OCI-LY7 (cell line): ENCODE measurements around the gene VANGL1. TPM values are rescaled to one million over a fixed set of nuclear protein-coding genes. Genes with fewer than 3 reads are reported as not detected.

Source experiments
- BruUV-seq: library from RNA; stranded (reverse); fragments of 400-500 nt; replicated peaks from 2 replicates; lab custom pipeline; 2021; lab: Mats Ljungman, UMichigan
- CTCF ChIA-PET: fragments of 300-600 bp; sonication (Branson Sonifier 250); formaldehyde crosslinking; loops from one replicate; lab custom pipeline; 2022; ENCODE audit warnings: antibody characterized with exemption; ENCODE audit not compliant: unreplicated experiment; lab: Charles Lee
- POLR2A ChIA-PET: fragments of 300-600 bp; sonication (Branson Sonifier 250); formaldehyde crosslinking; loops from one replicate; lab custom pipeline; 2022; ENCODE audit warnings: antibody characterized with exemption; lab: Charles Lee
- DNase-seq: peaks from one replicate; pipeline ENCODE4 v3.0.0-alpha.2; 2015; ENCODE audit warnings: low spot score
- H2AFZ ChIP-seq: fragments of 200-600 bp; sonication (generic), shearing (Covaris generic); 2 replicates; pipeline ENCODE4 v1.6.1; 2014; ENCODE audit warnings: mild to moderate bottlenecking, antibody characterized with exemption, low read length, moderate library complexity
- H3K27ac ChIP-seq: fragments of 200-600 bp; sonication (generic); 2 replicates; pipeline ENCODE4 v1.5.1; 2014; ENCODE audit warnings: mixed run types, low read depth, mild to moderate bottlenecking, moderate library complexity, low read length, inconsistent platforms; ENCODE audit not compliant: poor library complexity, severe bottlenecking
- H3K36me3 ChIP-seq: fragments of 200-600 bp; sonication (generic); 2 replicates; pipeline ENCODE4 v1.6.1; 2014; ENCODE audit warnings: mild to moderate bottlenecking, antibody characterized with exemption, low read length, moderate library complexity, mixed read lengths; ENCODE audit not compliant: insufficient read depth
- H3K4me1 ChIP-seq: fragments of 200-600 bp; sonication (generic); 2 replicates; pipeline ENCODE4 v1.5.1; 2014; ENCODE audit warnings: mild to moderate bottlenecking, low read length; ENCODE audit not compliant: insufficient read depth, poor library complexity, severe bottlenecking
- H3K4me2 ChIP-seq: fragments of 200-600 bp; sonication (generic); 2 replicates; pipeline ENCODE4 v1.6.1; 2014; ENCODE audit warnings: mild to moderate bottlenecking, low read length
- H3K4me3 ChIP-seq: fragments of 200-600 bp; sonication (generic); 2 replicates; pipeline ENCODE4 v1.5.1; 2014; ENCODE audit warnings: mild to moderate bottlenecking, low read depth, low read length; ENCODE audit not compliant: poor library complexity, severe bottlenecking
- H3K79me2 ChIP-seq: fragments of 200-600 bp; sonication (generic); 2 replicates; pipeline ENCODE4 v1.6.1; 2016; ENCODE audit warnings: low read depth, mild to moderate bottlenecking, low read length, moderate library complexity, mixed read lengths; ENCODE audit not compliant: insufficient read depth
- H3K9me2 ChIP-seq: fragments of 200-600 bp; sonication (generic); 2 replicates; pipeline ENCODE4 v1.6.1; 2016; ENCODE audit warnings: mild to moderate bottlenecking, low read length, mixed read lengths; ENCODE audit not compliant: insufficient read depth
- H3K9me3 ChIP-seq: fragments of 200-600 bp; sonication (generic); 2 replicates; pipeline ENCODE4 v1.6.1; 2014; ENCODE audit warnings: mild to moderate bottlenecking, mixed run types, low read length, mixed read lengths
- H4K20me1 ChIP-seq: fragments of 200-600 bp; sonication (generic); 2 replicates; pipeline ENCODE4 v1.6.1; 2014; ENCODE audit warnings: mild to moderate bottlenecking, antibody characterized with exemption, low read length, moderate library complexity, mixed read lengths; ENCODE audit not compliant: insufficient read depth
- CTCF ChIP-seq: fragments of 200-600 bp; sonication (generic); conservative IDR thresholded peaks from 2 replicates; pipeline ENCODE4 v1.5.1; 2014; ENCODE audit warnings: mild to moderate bottlenecking, antibody characterized with exemption, low read length, moderate library complexity, mixed read lengths
- EZH2phosphoT487 ChIP-seq: fragments of 200-600 bp; sonication (generic); IDR thresholded peaks from 2 replicates; pipeline ENCODE4 v1.6.1; 2018; ENCODE audit warnings: low read depth, borderline replicate concordance, mild to moderate bottlenecking, mixed run types, antibody characterized with exemption, low read length, moderate library complexity, mixed read lengths
- intact Hi-C: fragments of 100-400 bp; cut with micrococcal nuclease; formaldehyde crosslinking; loops from one replicate; pipeline ENCODE4 v1.10.0; 2022; ENCODE audit not compliant: unreplicated experiment
- total RNA-seq, 2 experiments: library from RNA; depleted of rRNA in 1 of 2; stranded (reverse); fragments of >200 nt in 1 of 2; shearing (Covaris generic) in 1 of 2; gene quantifications; 2 replicates each; pipeline ENCODE4 v1.2.3, GENCODE V29; 2014 to 2022

The VANGL1 gene
- total RNA-seq, 2 experiments from 2014 or later, result 1.2 TPM; not detected in 1

- no peaks in the 10 kb centered on the region for H3K9me3 ChIP-seq
- H3K9me2 ChIP-seq, result no peaks in the 10 kb centered on the region
- H2AFZ ChIP-seq, result no peak overlapping the region
- TF ChIP-seq CTCF (no peak), EZH2phosphoT487 (no peak)
- no peaks in the 10 kb centered on the region for H3K79me2 ChIP-seq
- POLR2A ChIA-PET, result no interaction called here
- CTCF ChIA-PET, result no interaction called here
- DNase-seq, result no peak
- H4K20me1 ChIP-seq, result no peaks in the 10 kb centered on the region
- BruUV-seq, result no TSS peak
- H3K27ac ChIP-seq, result no peak overlapping the region
- H3K4me1 ChIP-seq, result no peaks in the 10 kb centered on the region
- intact Hi-C loops, result loop anchor here (10.0 kb wide), 1 partner anchor 62 kb away; no protein-coding TSS in a partner anchor
- H3K4me2 ChIP-seq, result no peak overlapping the region
- no peak overlapping the region for H3K4me3 ChIP-seq
- no peaks in the 10 kb centered on the region for H3K36me3 ChIP-seq
These were observed 71.3 kb downstream of the VANGL1 start for GRCh38 chr1:115712911-115713609.

- H3K9me3 ChIP-seq, result no peaks in the 10 kb centered on the region
- H4K20me1 ChIP-seq, result no peaks in the 10 kb centered on the region
- H3K4me3 ChIP-seq, result no peak overlapping the region
- no peaks in the 10 kb centered on the region for H3K79me2 ChIP-seq
- no peaks in the 10 kb centered on the region for H3K36me3 ChIP-seq
- POLR2A ChIA-PET, result no interaction called here
- no peak for DNase-seq
- no peaks in the 10 kb centered on the region for H3K9me2 ChIP-seq
- no peak overlapping the region for H3K27ac ChIP-seq
- intact Hi-C loops, result loop anchor here (10.0 kb wide), 1 partner anchor 61 kb away; no protein-coding TSS in a partner anchor
- TF ChIP-seq CTCF (no peak), EZH2phosphoT487 (no peak)
- CTCF ChIA-PET, result no interaction called here
- no peak overlapping the region for H2AFZ ChIP-seq
- H3K4me2 ChIP-seq, result no peak overlapping the region
- H3K4me1 ChIP-seq, result no peaks in the 10 kb centered on the region
- BruUV-seq, result no TSS peak
These were observed 72.1 kb downstream of the VANGL1 start for GRCh38 chr1:115713906-115714305.

GRCh38 chr1:115714572-115715141, 72.9 kb downstream of the VANGL1 start:
- TF ChIP-seq CTCF, result no peak
- no peak for TF ChIP-seq EZH2phosphoT487
- H3K36me3 ChIP-seq, result no peaks in the 10 kb centered on the region
- BruUV-seq, result no TSS peak
- no peaks in the 10 kb centered on the region for H3K79me2 ChIP-seq
- H3K9me3 ChIP-seq, result no peaks in the 10 kb centered on the region
- CTCF ChIA-PET, result interaction anchor here (0.6 kb wide), 1 partner anchor 1205 kb away, joined by 3 read pairs; no protein-coding TSS in a partner anchor
- POLR2A ChIA-PET, result no interaction called here
- H2AFZ ChIP-seq, result no peak overlapping the region
- no peak overlapping the region for H3K4me3 ChIP-seq
- no peaks in the 10 kb centered on the region for H3K4me1 ChIP-seq
- DNase-seq, result no peak
- no peak overlapping the region for H3K27ac ChIP-seq
- no peak overlapping the region for H3K4me2 ChIP-seq
- H3K9me2 ChIP-seq, result no peaks in the 10 kb centered on the region
- no peaks in the 10 kb centered on the region for H4K20me1 ChIP-seq
- intact Hi-C loops, result loop anchor here (10.0 kb wide), 1 partner anchor 60 kb away; no protein-coding TSS in a partner anchor
